Fibroblast of the conjunctiva (primary cell): ENCODE data around the gene NSMCE1.
A peak's percentile ranks its signal among the peaks of the same experiment; 100 is the strongest.

ENCODE experiments used
- DNase-seq: peaks from one replicate; pipeline ENCODE4 v3.0.0-alpha.2; 2010; ENCODE audit warnings: low read depth

The NSMCE1 gene

GRCh38 chr16:27242868-27243590 is 25.5 kb downstream of the NSMCE1 start:
- DNase-seq = no peak

DNA sequence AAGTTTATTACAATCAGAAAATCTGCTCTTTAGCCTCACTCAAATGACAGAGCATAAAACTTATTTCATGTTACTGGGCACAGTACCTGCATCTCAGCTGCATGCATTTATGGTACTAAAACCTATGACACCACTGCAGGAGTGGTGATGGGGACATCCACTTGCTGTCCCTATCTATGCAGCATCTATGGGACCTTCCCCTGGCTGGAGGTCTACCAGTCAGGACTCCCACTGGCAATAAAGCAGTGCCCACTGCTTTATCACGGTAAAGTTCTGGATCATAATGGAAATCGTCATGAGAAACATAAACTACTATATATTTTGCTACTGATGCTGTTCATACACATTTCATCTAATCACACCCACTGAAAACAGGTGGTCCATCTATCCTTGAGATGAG is 26.2 kb downstream of the NSMCE1 start:
- DNase-seq = no peak

GRCh38 chr16:27241658-27242057 is 26.9 kb downstream of the NSMCE1 start:
- no peak for DNase-seq

GRCh38 chr16:27240948-27241531 is 27.5 kb downstream of the NSMCE1 start:
- no peak for DNase-seq

- DNase-seq = no peak
These were observed 28.5 kb downstream of the NSMCE1 start for GRCh38 chr16:27239906-27240655.

GRCh38 chr16:27239026-27239425 is 29.5 kb downstream of the NSMCE1 start:
- no peak for DNase-seq

- no peak for DNase-seq
These were observed 30.0 kb downstream of the NSMCE1 start for GRCh38 chr16:27238591-27238990.

DNA sequence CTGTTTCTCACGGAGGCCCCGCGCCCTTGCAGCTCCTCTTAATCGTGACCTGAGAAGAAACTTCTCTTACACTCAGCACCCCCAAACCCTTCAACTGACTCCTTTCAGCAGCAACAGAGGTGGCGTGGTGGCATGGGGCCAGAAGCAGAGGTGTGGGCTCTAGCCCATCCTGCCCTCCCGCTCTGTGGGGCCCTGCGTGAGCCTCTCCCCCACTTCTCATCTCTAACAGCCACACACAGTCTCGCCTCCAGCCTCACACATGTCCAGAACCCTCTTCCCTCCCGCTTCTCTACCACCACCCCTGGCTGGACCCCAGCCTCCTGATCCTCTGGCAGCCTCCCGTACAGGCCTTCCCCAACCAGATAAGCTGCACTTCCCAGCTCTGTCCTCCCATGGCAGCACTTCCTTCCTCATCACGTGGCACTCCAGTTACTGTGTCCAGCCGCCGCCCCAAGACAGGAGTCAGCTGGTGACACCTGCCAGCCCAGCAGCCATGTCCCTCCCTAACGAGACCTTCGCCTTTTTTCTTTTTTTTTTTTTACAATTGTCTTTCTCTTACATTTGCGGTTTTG is 30.5 kb downstream of the NSMCE1 start:
- no peak for DNase-seq

DNA sequence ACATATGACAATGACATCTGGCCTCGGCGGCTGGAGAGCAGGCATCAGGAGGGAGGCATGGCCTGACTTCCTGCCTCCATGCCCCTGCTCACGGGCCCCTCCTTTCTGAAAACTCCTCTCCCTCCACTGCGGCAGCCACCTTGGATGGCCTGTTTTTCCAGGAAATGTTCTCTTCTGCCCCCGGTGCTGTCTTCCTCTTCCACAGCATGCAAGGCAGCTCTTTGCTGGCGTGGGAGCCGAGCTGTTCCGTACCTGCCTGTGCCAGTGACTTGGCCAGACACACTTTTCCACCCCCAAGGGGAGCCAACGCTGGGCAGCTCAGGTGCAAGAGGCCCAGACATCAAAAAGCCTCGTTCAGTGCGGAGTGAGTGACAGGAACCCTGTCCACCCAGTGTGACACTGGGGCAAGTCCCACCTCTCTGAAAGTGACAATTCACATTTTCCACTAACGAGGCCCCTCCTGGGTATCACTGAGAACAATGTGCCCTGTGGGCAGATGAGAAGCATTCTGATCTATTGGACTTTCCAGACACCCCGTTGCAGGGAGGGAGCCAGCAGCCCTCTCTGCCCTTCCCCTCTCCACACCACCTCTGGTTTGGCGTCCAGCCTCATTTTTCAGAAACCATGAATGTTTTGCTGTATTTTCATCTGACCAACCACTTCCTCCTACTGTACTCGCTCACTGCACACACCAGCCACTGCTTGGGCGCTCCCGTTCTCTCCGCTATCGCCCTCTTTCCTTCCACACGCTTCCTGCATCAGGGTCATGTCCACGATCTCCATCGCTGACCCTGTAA is 31.2 kb downstream of the NSMCE1 start:
- no peak for DNase-seq

- no peak for DNase-seq
These were observed 31.8 kb downstream of the NSMCE1 start for GRCh38 chr16:27236635-27237218.

DNA sequence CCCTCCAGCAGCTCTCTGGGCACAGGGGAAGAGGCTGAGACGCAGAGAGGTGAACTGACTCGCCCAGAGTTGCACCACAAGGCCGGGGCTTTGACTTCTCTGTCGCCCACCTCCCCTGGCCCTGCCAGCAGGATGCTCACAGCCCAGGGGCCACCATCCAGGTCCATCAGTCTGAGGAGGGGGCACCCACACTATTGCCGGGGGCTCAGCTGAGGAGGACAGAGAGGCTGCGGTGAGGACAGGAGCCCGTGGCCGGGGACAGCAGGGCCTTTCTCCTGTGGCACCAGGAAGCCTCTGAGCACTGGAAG is 32.7 kb downstream of the NSMCE1 start:
- DNase-seq = no peak

DNA sequence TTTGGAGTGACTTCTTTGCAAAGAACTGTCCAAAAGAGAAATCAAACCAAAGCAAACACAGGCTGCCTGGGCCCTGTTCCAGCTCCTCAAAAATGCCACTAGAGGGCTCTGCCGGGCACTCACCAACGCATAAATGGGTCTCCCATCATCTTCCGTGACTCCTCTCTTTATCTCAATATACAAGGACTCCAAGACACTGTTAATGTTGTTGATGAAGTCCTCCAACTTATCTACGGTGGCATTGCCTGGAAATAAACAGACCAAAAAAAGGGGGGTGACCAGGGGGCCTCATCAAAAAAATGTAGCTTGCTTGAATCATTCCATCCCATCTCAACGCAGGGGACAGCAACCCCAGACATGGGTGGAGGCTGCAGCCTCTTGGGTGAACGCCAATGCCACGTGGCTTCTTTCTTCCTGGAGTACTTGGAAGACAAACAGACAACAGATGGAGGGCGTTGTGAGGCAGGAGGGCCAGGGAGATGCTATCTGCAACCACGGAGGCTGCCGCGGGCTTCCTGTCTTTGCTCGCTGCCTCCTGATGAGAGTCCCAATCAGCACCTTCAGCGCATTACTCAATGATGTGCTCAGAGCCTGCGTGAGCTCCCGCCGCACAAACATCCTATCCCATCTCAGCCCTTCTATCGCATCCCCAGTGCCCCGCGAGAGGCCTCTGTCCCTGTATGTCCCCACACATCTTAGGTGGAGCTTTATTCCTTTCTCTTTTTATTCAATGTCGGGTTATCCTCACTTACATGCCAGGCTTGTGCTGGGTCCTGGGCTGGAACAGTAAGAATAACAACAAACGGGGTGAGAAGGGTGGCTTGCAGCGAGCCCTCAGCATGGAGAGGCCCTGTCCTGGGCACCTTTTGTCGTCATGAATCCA is 33.3 kb downstream of the NSMCE1 start:
- peak; percentile 90 for DNase-seq

DNA sequence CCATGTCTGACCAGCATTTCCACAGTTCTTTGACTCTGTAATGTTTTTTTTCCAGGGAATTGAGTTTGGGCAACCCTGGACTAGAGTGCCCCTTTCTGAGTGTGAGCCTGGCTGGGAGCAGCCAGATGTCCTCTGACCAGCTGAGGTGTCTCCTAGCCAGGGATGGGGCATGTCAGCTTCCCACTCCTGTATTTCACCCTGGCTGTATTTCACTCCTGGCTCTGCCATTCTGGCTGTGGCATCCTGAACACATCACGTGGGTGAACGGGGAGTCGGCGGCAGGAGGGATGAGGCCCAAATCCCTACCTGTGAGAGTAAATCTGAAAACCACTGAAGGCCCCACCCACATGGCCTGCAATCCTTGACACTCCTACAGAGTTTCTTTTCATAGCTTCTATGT is 34.0 kb downstream of the NSMCE1 start:
- DNase-seq = no peak

DNA sequence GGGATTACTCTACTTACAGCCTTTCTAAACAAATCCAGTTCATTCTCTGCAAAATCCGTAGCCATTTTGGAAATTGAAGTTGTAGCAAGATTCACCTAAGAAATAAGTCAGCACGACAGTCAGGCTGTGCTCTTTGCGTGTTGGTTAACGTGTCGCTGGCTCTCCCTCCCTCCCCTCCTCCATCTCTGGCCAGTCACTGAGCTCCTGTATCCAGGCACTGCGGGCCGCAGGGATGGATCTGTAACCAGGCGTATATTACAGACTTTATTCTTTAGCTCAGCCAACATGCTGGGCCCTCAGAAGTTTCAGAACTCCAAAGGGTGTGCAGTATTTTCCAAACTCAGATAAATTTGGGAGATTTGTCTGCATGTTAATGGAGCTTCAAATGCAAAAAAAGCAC is 34.4 kb downstream of the NSMCE1 start:
- no peak for DNase-seq

GRCh38 chr16:27233731-27234130 is 34.8 kb downstream of the NSMCE1 start:
- DNase-seq = no peak

- no peak for DNase-seq
These were observed 35.5 kb downstream of the NSMCE1 start for GRCh38 chr16:27232901-27233625.

GRCh38 chr16:27232061-27232900 is 36.3 kb downstream of the NSMCE1 start:
- DNase-seq = no peak

GRCh38 chr16:27231692-27232060 is 36.9 kb downstream of the NSMCE1 start:
- no peak for DNase-seq

DNA sequence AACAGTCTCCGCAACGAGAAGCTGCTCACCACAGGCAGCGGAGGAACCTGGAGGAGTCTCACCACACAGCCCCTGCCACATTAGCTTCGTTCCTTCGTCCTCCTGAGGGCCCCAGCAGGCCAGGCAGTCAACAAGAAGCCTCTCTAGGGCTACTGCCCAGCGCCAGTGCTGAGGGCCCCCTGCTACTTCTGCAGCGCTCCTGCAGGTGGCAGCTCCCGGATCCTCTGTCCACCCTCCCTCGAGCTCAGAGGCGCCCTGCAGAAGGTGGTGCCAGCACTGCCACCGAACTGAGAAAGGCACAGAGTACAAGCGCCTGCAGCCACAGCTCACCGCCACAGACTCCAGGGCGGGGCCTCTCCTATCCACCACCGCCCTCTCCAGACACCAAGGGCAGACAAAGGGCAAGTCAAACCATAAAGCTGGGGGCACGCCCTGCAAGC is 38.0 kb downstream of the NSMCE1 start:
- no peak for DNase-seq
